ENCODE results near the gene MYO1D. TPM values are rescaled to one million over a fixed set of nuclear protein-coding genes. Genes with fewer than 3 reads are reported as not detected.

MYO1D gene
- total and polyA plus RNA-seq, 2 donors (not counting 3 experiments of a cell fraction or from before 2014, with no cell fraction given): 37.8 to 85.5 TPM

DNA sequence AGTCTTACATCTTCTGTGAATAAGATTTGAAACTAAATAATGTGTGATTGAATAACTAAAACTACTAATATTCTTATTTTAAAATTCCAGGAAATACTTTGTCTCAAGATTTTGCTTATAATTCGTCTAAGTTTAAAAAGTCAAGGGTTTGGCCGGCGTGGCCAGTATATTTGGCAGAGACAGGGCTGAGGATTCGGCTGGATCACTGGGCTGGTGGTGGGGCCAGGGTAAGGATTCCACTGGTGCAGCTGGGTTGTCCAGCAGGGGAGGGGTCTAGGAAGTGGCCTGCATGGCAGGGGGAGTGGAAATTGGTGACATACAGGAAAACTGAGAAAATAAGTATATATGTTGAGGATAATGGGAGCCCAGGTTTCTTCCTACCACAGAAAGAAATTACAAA lies 75.7 kb downstream of the MYO1D start:
- Histone ChIP-seq H3K79me2 (ENCODE audit: control insufficient read depth, insufficient read depth, low read length) (peaks cover 17% of the 10 kb centered on the region), H4K20me1 (replicated peaks; ENCODE audit: control insufficient read depth, extremely low read depth, insufficient read depth, low read length) (no peaks in the 10 kb centered on the region), H3K9ac (replicated peaks; ENCODE audit: extremely low read depth, insufficient read depth, low read length) (no peak overlapping the region), H3K27ac (ENCODE audit: insufficient read depth, low read depth, low read length) (no peak overlapping the region), H3K4me3 (replicated peaks in 1 of 3; ENCODE audit: insufficient read depth in 1 of 3, low read depth in 1 of 3, low read length in 3 of 3) (no peak overlapping the region), H3K36me3 (ENCODE audit: control insufficient read depth in 2 of 2, extremely low read depth in 1 of 2, insufficient read depth in 2 of 2, low read length in 2 of 2) (no peaks in the 10 kb centered on the region), H3K9me3 (replicated peaks; ENCODE audit: control insufficient read depth, insufficient read depth, low read length) (no peaks in the 10 kb centered on the region), H3K27me3 (ENCODE audit: control insufficient read depth in 2 of 2, insufficient read depth in 2 of 2, low read length in 2 of 2) (no peaks in the 10 kb centered on the region), H3K4me2 (ENCODE audit: insufficient read depth, low read length) (no peak overlapping the region), H3K4me1 (ENCODE audit: control insufficient read depth, extremely low read depth, insufficient read depth, low read length) (peaks cover 76% of the 10 kb centered on the region), H2AFZ (ENCODE audit: low read depth, low read length) (no peak overlapping the region), H3K9me1 (replicated peaks; ENCODE audit: control insufficient read depth, extremely low read depth, insufficient read depth, low read length) (no peaks in the 10 kb centered on the region)
- POLR2A ChIA-PET: no interaction called here
- dilution Hi-C loops (cut with MboI; ENCODE audit: extremely low pct_ligation_motif_present, low sequenced_read_pairs) (no loop called here), intact Hi-C loops (cut with micrococcal nuclease) (no loop called here)
- no peak for DNase-seq (ENCODE audit: low read depth, low spot score)
- TF ChIP-seq EZH2 (IDR thresholded peaks at IDR 0.05; ENCODE audit: borderline replicate concordance, low read depth, low read length, severe bottlenecking): no peak
- TF ChIP-seq GATA2 (IDR thresholded peaks at IDR 0.05; ENCODE audit: insufficient read depth, insufficient read length, low read depth, low read length): no peak
- no peak for TF ChIP-seq POLR2AphosphoS5 (IDR thresholded peaks at IDR 0.05; ENCODE audit: insufficient read depth, low read depth, low read length)
- no peak for TF ChIP-seq MYC (IDR thresholded peaks at IDR 0.05; ENCODE audit: low read depth, low read length)
- TF ChIP-seq POLR2A (IDR thresholded peaks at IDR 0.05; ENCODE audit: low read depth, low read length): no peak
- TF ChIP-seq FOS (IDR thresholded peaks at IDR 0.05; ENCODE audit: borderline replicate concordance, insufficient read depth, low read length): no peak
- TF ChIP-seq CTCF (IDR thresholded peaks at IDR 0.05; ENCODE audit: extremely low read depth in 1 of 2, insufficient read depth in 1 of 2, low read depth in 1 of 2, low read length in 2 of 2): no peak
- no peak for TF ChIP-seq JUN (IDR thresholded peaks at IDR 0.05; ENCODE audit: borderline replicate concordance, insufficient read depth, insufficient read length, low read depth)
- no peak for FAIRE-seq
- CTCF ChIA-PET: interaction anchor here (1.6 to 5.0 kb wide), 3 partner anchors 18 to 135 kb away, joined by 6 to 45 read pairs (median 7); partner anchors contain the start of gene MYO1D
- BruUV-seq (replicated peaks): no TSS peak
